AG04449 (cell line): ENCODE data around the gene DZIP3.
A peak's percentile ranks its signal among the peaks of the same experiment; 100 is the strongest.
"Not testable (repeated sequence)": the region's sequence is repeated elsewhere in the genome, so short reads cannot be mapped to it uniquely, and the experiment has no call there.

Experiments
- CTCF ChIA-PET: fragments of 350-600 bp; formaldehyde crosslinking; extraction: SDS; loops from one replicate; lab custom pipeline; 2021; ENCODE audit warnings: antibody characterized with exemption; lab: Yijun Ruan, JAX
- POLR2A ChIA-PET: fragments of 400-600, 350-600 bp; formaldehyde crosslinking; extraction: SDS; loops from one replicate; lab custom pipeline; 2020; ENCODE audit warnings: antibody characterized with exemption, inconsistent platforms; lab: Yijun Ruan, JAX
- DNase-seq: peaks from one replicate; pipeline ENCODE4 v3.0.0-alpha.2; 2010; ENCODE audit warnings: low read depth, low spot score
- H3K4me3 ChIP-seq: 2 replicates; pipeline ENCODE4 v1.5.1; 2011; ENCODE audit warnings: low read depth, mild to moderate bottlenecking, control low read depth, low read length
- TF ChIP-seq, protein P1 (sequence below): IDR thresholded peaks from one replicate; pipeline ENCODE4 v1.5.1; 2011; ENCODE audit warnings: mild to moderate bottlenecking, moderate library complexity, low read length, control low read depth, inconsistent platforms; ENCODE audit not compliant: insufficient read depth; ENCODE audit errors: missing control alignments

The DZIP3 gene

DNA sequence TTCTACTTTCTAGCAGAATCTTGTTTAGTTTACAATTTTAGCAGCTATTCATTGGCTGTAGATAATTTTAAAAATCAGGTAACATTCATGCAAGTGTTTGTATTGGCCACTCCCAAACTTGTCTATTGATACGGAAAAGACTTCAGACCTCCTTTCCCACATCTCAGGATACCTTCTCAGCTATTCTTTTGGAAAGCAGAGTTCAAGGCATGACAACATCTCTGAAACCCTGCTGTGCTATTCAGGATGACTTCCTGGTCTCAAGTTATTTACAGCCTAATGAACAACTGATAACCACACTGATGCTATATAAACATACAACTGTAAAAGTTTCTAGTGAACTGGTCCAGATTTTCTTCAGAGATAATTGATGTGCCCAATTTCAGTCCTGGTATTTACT lies 55.8 kb downstream of the DZIP3 start:
- POLR2A ChIA-PET = no interaction called here
- CTCF ChIA-PET = interaction anchor here (0.8 to 1.2 kb wide), 2 partner anchors 17 to 23 kb away, joined by 3 to 4 read pairs; no protein-coding TSS in a partner anchor
- TF ChIP-seq, protein P1, sequence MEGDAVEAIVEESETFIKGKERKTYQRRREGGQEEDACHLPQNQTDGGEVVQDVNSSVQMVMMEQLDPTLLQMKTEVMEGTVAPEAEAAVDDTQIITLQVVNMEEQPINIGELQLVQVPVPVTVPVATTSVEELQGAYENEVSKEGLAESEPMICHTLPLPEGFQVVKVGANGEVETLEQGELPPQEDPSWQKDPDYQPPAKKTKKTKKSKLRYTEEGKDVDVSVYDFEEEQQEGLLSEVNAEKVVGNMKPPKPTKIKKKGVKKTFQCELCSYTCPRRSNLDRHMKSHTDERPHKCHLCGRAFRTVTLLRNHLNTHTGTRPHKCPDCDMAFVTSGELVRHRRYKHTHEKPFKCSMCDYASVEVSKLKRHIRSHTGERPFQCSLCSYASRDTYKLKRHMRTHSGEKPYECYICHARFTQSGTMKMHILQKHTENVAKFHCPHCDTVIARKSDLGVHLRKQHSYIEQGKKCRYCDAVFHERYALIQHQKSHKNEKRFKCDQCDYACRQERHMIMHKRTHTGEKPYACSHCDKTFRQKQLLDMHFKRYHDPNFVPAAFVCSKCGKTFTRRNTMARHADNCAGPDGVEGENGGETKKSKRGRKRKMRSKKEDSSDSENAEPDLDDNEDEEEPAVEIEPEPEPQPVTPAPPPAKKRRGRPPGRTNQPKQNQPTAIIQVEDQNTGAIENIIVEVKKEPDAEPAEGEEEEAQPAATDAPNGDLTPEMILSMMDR = no peak
- DNase-seq = no peak
- no peak overlapping the region for H3K4me3 ChIP-seq

GRCh38 chr3:108655664-108656063 lies 66.1 kb downstream of the DZIP3 start:
- POLR2A ChIA-PET, DNase-seq, H3K4me3 ChIP-seq, CTCF ChIA-PET: not testable (repeated sequence)

DNA sequence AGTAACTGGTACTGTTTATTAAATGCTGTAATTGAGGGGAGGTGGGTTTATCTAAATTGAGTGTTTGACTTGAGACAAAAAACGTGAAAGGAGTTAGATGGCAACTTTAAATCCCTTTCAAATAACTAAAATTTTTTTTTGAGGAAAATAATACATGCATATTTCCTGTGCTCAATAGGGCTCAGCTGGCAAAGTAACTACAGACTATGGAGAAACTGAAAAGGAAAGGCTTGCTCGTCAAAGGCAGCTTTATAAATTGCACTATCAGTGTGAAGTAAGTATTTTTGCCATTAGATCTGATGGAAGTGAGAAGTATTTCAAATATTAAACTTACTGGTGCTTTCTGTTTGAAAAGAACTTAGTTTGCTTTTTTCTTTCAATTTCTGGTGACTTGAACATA lies 72.2 kb downstream of the DZIP3 start:
- ChIA-PET CTCF (interaction anchor here (0.7 to 6.5 kb wide), 17 partner anchors 10 to 970 kb away, joined by 3 to 60 read pairs (median 4); no protein-coding TSS in a partner anchor), POLR2A (no interaction called here)
- no peak overlapping the region for H3K4me3 ChIP-seq
- TF ChIP-seq, protein P1 = no peak
- DNase-seq = no peak

GRCh38 chr3:108662142-108662738 lies 72.7 kb downstream of the DZIP3 start:
- no peak overlapping the region for H3K4me3 ChIP-seq
- ChIA-PET CTCF (interaction anchor here (0.6 to 6.5 kb wide), 22 partner anchors 9 to 969 kb away, joined by 3 to 60 read pairs (median 4); no protein-coding TSS in a partner anchor), POLR2A (no interaction called here)
- TF ChIP-seq, protein P1 = peak; percentile 44
- peak; percentile 38 for DNase-seq

DNA sequence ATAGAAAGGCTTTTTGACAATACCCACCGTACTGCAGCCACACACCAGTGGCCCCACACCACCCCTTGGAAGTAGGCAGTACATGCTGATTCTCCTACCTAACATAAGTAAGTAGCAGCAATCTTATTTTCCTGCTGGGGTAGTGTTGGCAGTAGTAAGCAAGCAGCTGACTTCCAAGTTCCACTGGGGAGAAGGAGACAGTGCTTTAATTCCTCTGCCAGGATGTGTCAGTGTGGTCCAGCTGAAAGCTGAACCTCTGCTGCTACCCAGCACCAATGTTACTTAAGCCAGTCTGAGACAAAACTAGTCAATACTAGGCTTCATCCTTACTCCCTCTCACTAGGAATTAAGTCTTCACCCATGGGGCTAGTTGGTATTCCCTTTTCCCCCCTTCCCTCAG lies 74.7 kb downstream of the DZIP3 start:
- ChIA-PET POLR2A (no interaction called here), CTCF (interaction anchor here (1.0 to 6.5 kb wide), 2 partner anchors 10 to 250 kb away, joined by 4 to 60 read pairs; no protein-coding TSS in a partner anchor)
- TF ChIP-seq, protein P1 = no peak
- no peak overlapping the region for H3K4me3 ChIP-seq
- peak; percentile 4 for DNase-seq

DNA sequence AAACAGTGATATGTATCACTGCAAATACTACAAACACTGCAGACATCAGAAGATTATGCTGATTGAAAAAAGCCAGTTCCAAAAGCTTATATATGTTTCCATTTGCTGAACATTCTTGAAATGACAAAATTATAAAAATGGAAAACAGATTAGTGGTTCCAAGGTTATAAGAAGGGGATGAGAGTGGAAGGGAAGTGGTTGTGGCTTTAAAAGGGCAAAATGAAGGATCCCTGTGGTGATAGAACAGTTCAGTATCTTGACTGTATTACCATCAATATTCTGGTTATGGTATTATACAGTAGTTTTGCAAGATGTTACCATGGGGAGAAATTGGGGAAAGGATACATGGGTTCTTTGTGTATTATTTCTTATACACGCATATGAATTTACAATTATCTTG lies 77.8 kb downstream of the DZIP3 start:
- POLR2A ChIA-PET = no interaction called here
- H3K4me3 ChIP-seq = no peak overlapping the region
- CTCF ChIA-PET = interaction anchor here (6.5 kb wide), 1 partner anchor 247 kb away, joined by 60 read pairs; no protein-coding TSS in a partner anchor
- TF ChIP-seq, protein P1 = no peak
- no peak for DNase-seq
